PC-3 (cell line): ENCODE data around the gene PLAAT5.
"Not testable (repeated sequence)": the region's sequence is repeated elsewhere in the genome, so short reads cannot be mapped to it uniquely, and the experiment has no call there.

ENCODE experiments used
- CTCF ChIP-seq: fragments of 300-600 bp; sonication (generic); conservative IDR thresholded peaks from 2 replicates; pipeline ENCODE4 v1.5.1; 2017; ENCODE audit warnings: antibody characterized with exemption, low read depth, mild to moderate bottlenecking, low read length
- EZH2 ChIP-seq: fragments of 300-600 bp; sonication (generic); IDR thresholded peaks from one replicate; pipeline ENCODE4 v1.6.1; 2017; ENCODE audit warnings: antibody characterized with exemption, mild to moderate bottlenecking, low read length; ENCODE audit not compliant: unreplicated experiment

GRCh38 chr11:63531074-63531792 is 40.3 kb upstream of the PLAAT5 start:
- TF ChIP-seq CTCF, EZH2: not testable (repeated sequence)
